ENCODE data around the gene MYO18A.

Gene MYO18A

GRCh38 chr17:29124135-29124924 lies 55.9 kb downstream of the MYO18A start:
- DNase-seq (ENCODE audit: low spot score), result peak; percentile 74

- DNase-seq (ENCODE audit: low spot score), result no peak
Observed at GRCh38 chr17:29123111-29123510, 57.1 kb downstream of the MYO18A start.

GRCh38 chr17:29121442-29121841 lies 58.8 kb downstream of the MYO18A start:
- DNase-seq (ENCODE audit: low spot score), result no peak

- no peak for DNase-seq (ENCODE audit: low spot score)
Observed at GRCh38 chr17:29120433-29120832, 59.8 kb downstream of the MYO18A start.

- DNase-seq (ENCODE audit: low spot score), result no peak
Observed at GRCh38 chr17:29119265-29119664, 60.9 kb downstream of the MYO18A start.

GRCh38 chr17:29116804-29117753 lies 63.1 kb downstream of the MYO18A start:
- peak; percentile 79 for DNase-seq (ENCODE audit: low spot score)

- DNase-seq (ENCODE audit: low spot score), result peak; percentile 23
Observed at GRCh38 chr17:29115961-29116803, 64.0 kb downstream of the MYO18A start.

GRCh38 chr17:29115435-29115834 lies 64.8 kb downstream of the MYO18A start:
- DNase-seq (ENCODE audit: low spot score), result no peak

GRCh38 chr17:29114141-29114540 lies 66.1 kb downstream of the MYO18A start:
- DNase-seq (ENCODE audit: low spot score), result no peak

- DNase-seq (ENCODE audit: low spot score), result no peak
Observed at GRCh38 chr17:29113334-29113733, 66.9 kb downstream of the MYO18A start.

GRCh38 chr17:29112771-29113295 lies 67.4 kb downstream of the MYO18A start:
- DNase-seq (ENCODE audit: low spot score), result no peak

GRCh38 chr17:29111816-29112499 lies 68.2 kb downstream of the MYO18A start:
- peak; percentile 69 for DNase-seq (ENCODE audit: low spot score)

GRCh38 chr17:29110372-29110757 lies 69.8 kb downstream of the MYO18A start:
- no peak for DNase-seq (ENCODE audit: low spot score)

GRCh38 chr17:29109477-29110371 lies 70.5 kb downstream of the MYO18A start:
- no peak for DNase-seq (ENCODE audit: low spot score)

GRCh38 chr17:29108823-29109476 lies 71.2 kb downstream of the MYO18A start:
- DNase-seq (ENCODE audit: low spot score), result no peak

- DNase-seq (ENCODE audit: low spot score), result no peak
Observed at GRCh38 chr17:29107933-29108822, 72.0 kb downstream of the MYO18A start.

- DNase-seq (ENCODE audit: low spot score), result no peak
Observed at GRCh38 chr17:29107084-29107483, 73.1 kb downstream of the MYO18A start.

- no peak for DNase-seq (ENCODE audit: low spot score)
Observed at GRCh38 chr17:29103341-29103740, 76.9 kb downstream of the MYO18A start.

All from CD4-positive, alpha-beta T cell treated with Interleukin-15 for 4 hours (primary cell).